ENCODE measurements around the gene TRAPPC13. TPM values are rescaled to one million over a fixed set of nuclear protein-coding genes. Genes with fewer than 3 reads are reported as not detected.

The TRAPPC13 gene
- total RNA-seq, 1 donor from 2014 or later, result 16.3 TPM

DNA sequence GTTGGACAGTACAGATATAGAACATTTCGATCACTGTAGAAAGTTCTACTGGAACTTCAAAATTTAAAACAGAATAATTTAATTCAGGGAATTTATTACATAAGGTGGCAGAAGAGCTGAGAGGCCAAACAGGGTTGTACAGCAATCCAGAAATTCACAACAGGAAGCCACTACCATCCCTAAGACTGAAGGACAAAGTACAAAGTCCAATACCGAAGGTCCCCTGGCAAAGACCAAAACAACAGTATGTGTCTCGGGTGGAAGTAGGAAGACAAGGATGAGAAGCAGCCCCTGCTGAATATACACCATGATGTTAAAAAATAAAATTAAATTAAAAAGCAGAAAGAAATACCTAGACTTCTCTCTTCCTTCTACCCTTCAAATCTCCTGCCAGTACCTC, 77.2 kb downstream of the TRAPPC13 start:
- H3K9me3 Mint-ChIP-seq (ENCODE audit: unreplicated experiment), result no peaks in the 10 kb centered on the region
- FAIRE-seq, result no peak

GRCh38 chr5:65704621-65705239, 79.9 kb downstream of the TRAPPC13 start:
- H3K27me3 ChIP-seq (ENCODE audit: insufficient read depth, low read length), result no peaks in the 10 kb centered on the region
- no peaks in the 10 kb centered on the region for H3K9me3 ChIP-seq (ENCODE audit: insufficient read depth, low read depth, low read length)
- Mint-ChIP-seq H3K27me3 (ENCODE audit: low read depth, unreplicated experiment) (no peaks in the 10 kb centered on the region), H3K36me3 (ENCODE audit: low read depth, unreplicated experiment) (no peaks in the 10 kb centered on the region), H3K4me3 (ENCODE audit: unreplicated experiment) (no peak overlapping the region), H3K9me3 (ENCODE audit: unreplicated experiment) (no peaks in the 10 kb centered on the region), H3K4me1 (ENCODE audit: low read depth, unreplicated experiment) (no peaks in the 10 kb centered on the region), H3K27ac (ENCODE audit: unreplicated experiment) (no peak overlapping the region)
- H3K4me2 ChIP-seq (ENCODE audit: low read length), result no peak overlapping the region
- TF ChIP-seq, protein P1, sequence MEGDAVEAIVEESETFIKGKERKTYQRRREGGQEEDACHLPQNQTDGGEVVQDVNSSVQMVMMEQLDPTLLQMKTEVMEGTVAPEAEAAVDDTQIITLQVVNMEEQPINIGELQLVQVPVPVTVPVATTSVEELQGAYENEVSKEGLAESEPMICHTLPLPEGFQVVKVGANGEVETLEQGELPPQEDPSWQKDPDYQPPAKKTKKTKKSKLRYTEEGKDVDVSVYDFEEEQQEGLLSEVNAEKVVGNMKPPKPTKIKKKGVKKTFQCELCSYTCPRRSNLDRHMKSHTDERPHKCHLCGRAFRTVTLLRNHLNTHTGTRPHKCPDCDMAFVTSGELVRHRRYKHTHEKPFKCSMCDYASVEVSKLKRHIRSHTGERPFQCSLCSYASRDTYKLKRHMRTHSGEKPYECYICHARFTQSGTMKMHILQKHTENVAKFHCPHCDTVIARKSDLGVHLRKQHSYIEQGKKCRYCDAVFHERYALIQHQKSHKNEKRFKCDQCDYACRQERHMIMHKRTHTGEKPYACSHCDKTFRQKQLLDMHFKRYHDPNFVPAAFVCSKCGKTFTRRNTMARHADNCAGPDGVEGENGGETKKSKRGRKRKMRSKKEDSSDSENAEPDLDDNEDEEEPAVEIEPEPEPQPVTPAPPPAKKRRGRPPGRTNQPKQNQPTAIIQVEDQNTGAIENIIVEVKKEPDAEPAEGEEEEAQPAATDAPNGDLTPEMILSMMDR (IDR thresholded peaks at IDR 0.05; ENCODE audit: insufficient read depth, low read depth, low read length), result no peak
- TF ChIP-seq EZH2 (IDR thresholded peaks at IDR 0.05; ENCODE audit: insufficient read depth, low read length), result no peak
- H3K9ac ChIP-seq (ENCODE audit: low read length), result no peak overlapping the region
- DNase-seq (ENCODE audit: low read depth), result no peak
- H3K36me3 ChIP-seq (ENCODE audit: insufficient read depth, low read length), result peaks cover 15% of the 10 kb centered on the region
- no peak overlapping the region for H2AFZ ChIP-seq (ENCODE audit: low read depth, low read length)
- no peaks in the 10 kb centered on the region for H3K79me2 ChIP-seq (ENCODE audit: insufficient read depth, low read length)
- H3K4me3 ChIP-seq (ENCODE audit: insufficient read depth, low read depth, low read length), result no peak overlapping the region
- no peak overlapping the region for H3K27ac ChIP-seq (ENCODE audit: low read depth, low read length)
- H4K20me1 ChIP-seq (ENCODE audit: insufficient read depth, low read length), result no peaks in the 10 kb centered on the region
- no peaks in the 10 kb centered on the region for H3K4me1 ChIP-seq (ENCODE audit: insufficient read depth, low read length)
- FAIRE-seq, result no peak

More for the DNA sequence above, 77.2 kb downstream of the TRAPPC13 start:
- no peak overlapping the region for H3K27ac Mint-ChIP-seq (ENCODE audit: unreplicated experiment)
- Histone ChIP-seq H3K27ac (ENCODE audit: low read depth, low read length) (no peak overlapping the region), H3K36me3 (ENCODE audit: insufficient read depth, low read length) (peaks cover 12% of the 10 kb centered on the region), H3K27me3 (ENCODE audit: insufficient read depth, low read length) (no peaks in the 10 kb centered on the region), H2AFZ (ENCODE audit: low read depth, low read length) (no peak overlapping the region), H3K79me2 (ENCODE audit: insufficient read depth, low read length) (no peaks in the 10 kb centered on the region), H3K9ac (ENCODE audit: low read length) (no peak overlapping the region), H3K4me2 (ENCODE audit: low read length) (no peak overlapping the region), H3K4me1 (ENCODE audit: insufficient read depth, low read length) (no peaks in the 10 kb centered on the region), H4K20me1 (ENCODE audit: insufficient read depth, low read length) (no peaks in the 10 kb centered on the region), H3K4me3 (ENCODE audit: insufficient read depth, low read depth, low read length) (no peak overlapping the region), H3K9me3 (ENCODE audit: insufficient read depth, low read depth, low read length) (no peaks in the 10 kb centered on the region)
- no peak for DNase-seq (ENCODE audit: low read depth)
- peaks cover 6% of the 10 kb centered on the region for H3K36me3 Mint-ChIP-seq (ENCODE audit: low read depth, unreplicated experiment)
- H3K4me3 Mint-ChIP-seq (ENCODE audit: unreplicated experiment), result no peak overlapping the region
- TF ChIP-seq EZH2 (IDR thresholded peaks at IDR 0.05; ENCODE audit: insufficient read depth, low read length), result no peak
- TF ChIP-seq, protein P1 (IDR thresholded peaks at IDR 0.05; ENCODE audit: insufficient read depth, low read depth, low read length), result no peak
- no peaks in the 10 kb centered on the region for H3K4me1 Mint-ChIP-seq (ENCODE audit: low read depth, unreplicated experiment)
- no peaks in the 10 kb centered on the region for H3K27me3 Mint-ChIP-seq (ENCODE audit: low read depth, unreplicated experiment)

DNA sequence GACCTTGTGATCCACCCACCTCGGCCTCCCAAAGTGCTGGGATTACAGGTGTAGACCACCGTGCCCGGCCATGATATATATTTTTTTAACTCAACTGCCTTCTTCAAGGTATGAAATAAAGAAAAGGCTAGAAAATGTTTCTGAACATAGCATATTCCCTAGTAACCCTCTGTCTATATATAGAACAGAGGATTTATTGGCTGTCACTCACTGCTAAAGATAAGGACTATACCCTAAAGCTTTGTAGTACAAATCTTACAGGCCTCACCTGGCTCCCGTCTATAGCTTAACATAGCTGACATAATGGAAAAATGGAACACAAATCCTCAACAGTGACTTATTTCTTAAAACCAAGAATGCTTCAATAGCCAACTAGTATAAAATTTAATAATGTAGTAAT, 82.8 kb downstream of the TRAPPC13 start:
- no peak overlapping the region for H3K27ac ChIP-seq (ENCODE audit: low read depth, low read length)
- H2AFZ ChIP-seq (ENCODE audit: low read depth, low read length), result no peak overlapping the region
- peaks cover 10% of the 10 kb centered on the region for H3K36me3 Mint-ChIP-seq (ENCODE audit: low read depth, unreplicated experiment)
- no peak overlapping the region for H3K27ac Mint-ChIP-seq (ENCODE audit: unreplicated experiment)
- H3K4me3 Mint-ChIP-seq (ENCODE audit: unreplicated experiment), result no peak overlapping the region
- no peak for FAIRE-seq
- no peak overlapping the region for H3K4me3 ChIP-seq (ENCODE audit: insufficient read depth, low read depth, low read length)
- H3K27me3 ChIP-seq (ENCODE audit: insufficient read depth, low read length), result no peaks in the 10 kb centered on the region
- no peaks in the 10 kb centered on the region for H3K27me3 Mint-ChIP-seq (ENCODE audit: low read depth, unreplicated experiment)
- H4K20me1 ChIP-seq (ENCODE audit: insufficient read depth, low read length), result no peaks in the 10 kb centered on the region
- no peak for DNase-seq (ENCODE audit: low read depth)
- H3K4me2 ChIP-seq (ENCODE audit: low read length), result no peak overlapping the region
- peaks cover 17% of the 10 kb centered on the region for H3K36me3 ChIP-seq (ENCODE audit: insufficient read depth, low read length)
- H3K4me1 ChIP-seq (ENCODE audit: insufficient read depth, low read length), result no peaks in the 10 kb centered on the region
- H3K9me3 Mint-ChIP-seq (ENCODE audit: unreplicated experiment), result no peaks in the 10 kb centered on the region
- H3K9me3 ChIP-seq (ENCODE audit: insufficient read depth, low read depth, low read length), result no peaks in the 10 kb centered on the region
- H3K9ac ChIP-seq (ENCODE audit: low read length), result no peak overlapping the region
- no peak for TF ChIP-seq EZH2 (IDR thresholded peaks at IDR 0.05; ENCODE audit: insufficient read depth, low read length)
- TF ChIP-seq, protein P1 (IDR thresholded peaks at IDR 0.05; ENCODE audit: insufficient read depth, low read depth, low read length), result no peak
- H3K4me1 Mint-ChIP-seq (ENCODE audit: low read depth, unreplicated experiment), result no peaks in the 10 kb centered on the region
- no peaks in the 10 kb centered on the region for H3K79me2 ChIP-seq (ENCODE audit: insufficient read depth, low read length)

Measured in astrocyte (in vitro differentiated cells and primary cell).